Measurements from ENCODE around the gene APOOL.

DNA sequence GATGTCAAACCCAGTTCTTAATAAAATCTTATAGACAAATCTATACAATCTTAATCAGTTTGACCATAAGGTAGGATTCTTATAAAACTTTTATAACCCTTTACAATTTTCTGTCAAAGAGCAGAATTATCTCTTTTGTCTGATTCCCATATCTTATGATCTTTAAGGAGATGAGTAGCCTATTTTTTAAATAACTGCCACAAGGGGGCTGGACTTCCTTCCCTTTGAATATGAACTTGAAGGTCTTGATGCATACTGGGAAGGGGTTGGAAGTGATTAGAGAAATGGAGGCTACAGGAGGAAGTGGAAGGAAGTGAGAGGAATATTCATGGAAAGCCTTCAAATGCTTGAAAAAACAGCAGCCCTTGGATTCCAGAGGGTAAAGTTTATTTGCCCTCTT lies 111.1 kb downstream of the APOOL start:
- TF ChIP-seq POLR2A (IDR thresholded peaks at IDR 0.05): no peak
- TF ChIP-seq, protein P1, sequence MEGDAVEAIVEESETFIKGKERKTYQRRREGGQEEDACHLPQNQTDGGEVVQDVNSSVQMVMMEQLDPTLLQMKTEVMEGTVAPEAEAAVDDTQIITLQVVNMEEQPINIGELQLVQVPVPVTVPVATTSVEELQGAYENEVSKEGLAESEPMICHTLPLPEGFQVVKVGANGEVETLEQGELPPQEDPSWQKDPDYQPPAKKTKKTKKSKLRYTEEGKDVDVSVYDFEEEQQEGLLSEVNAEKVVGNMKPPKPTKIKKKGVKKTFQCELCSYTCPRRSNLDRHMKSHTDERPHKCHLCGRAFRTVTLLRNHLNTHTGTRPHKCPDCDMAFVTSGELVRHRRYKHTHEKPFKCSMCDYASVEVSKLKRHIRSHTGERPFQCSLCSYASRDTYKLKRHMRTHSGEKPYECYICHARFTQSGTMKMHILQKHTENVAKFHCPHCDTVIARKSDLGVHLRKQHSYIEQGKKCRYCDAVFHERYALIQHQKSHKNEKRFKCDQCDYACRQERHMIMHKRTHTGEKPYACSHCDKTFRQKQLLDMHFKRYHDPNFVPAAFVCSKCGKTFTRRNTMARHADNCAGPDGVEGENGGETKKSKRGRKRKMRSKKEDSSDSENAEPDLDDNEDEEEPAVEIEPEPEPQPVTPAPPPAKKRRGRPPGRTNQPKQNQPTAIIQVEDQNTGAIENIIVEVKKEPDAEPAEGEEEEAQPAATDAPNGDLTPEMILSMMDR (IDR thresholded peaks at IDR 0.05): no peak

Measured in body of pancreas (tissue), 4 donors.